CMK (cell line): ENCODE data around the gene MCOLN1.

ENCODE experiments used
- DNase-seq: peaks from one replicate; pipeline ENCODE4 v3.0.0-alpha.2; 2010; ENCODE audit warnings: low read depth

The MCOLN1 gene

GRCh38 chr19:7578127-7578526 lies 55.7 kb downstream of the MCOLN1 start:
- no peak for DNase-seq

GRCh38 chr19:7579182-7579581 lies 56.8 kb downstream of the MCOLN1 start:
- DNase-seq, result no peak

- DNase-seq, result no peak
Measured at GRCh38 chr19:7582446-7582845, 60.0 kb downstream of the MCOLN1 start.
